ENCODE results near the gene COL18A1.

The COL18A1 gene

GRCh38 chr21:45555557-45556301, 150.8 kb downstream of the COL18A1 start:
- Histone ChIP-seq H3K27ac (ENCODE audit: insufficient read depth in 1 of 2, low read depth in 1 of 2, low read length in 2 of 2, poor library complexity in 1 of 2, severe bottlenecking in 2 of 2) (no peak overlapping the region), H3K9me3 (ENCODE audit: control extremely low read depth in 1 of 5, control insufficient read depth in 4 of 5, insufficient read depth in 2 of 5, low read depth in 1 of 5, low read length in 4 of 5) (no peaks in the 10 kb centered on the region), H3K4me1 (ENCODE audit: control extremely low read depth in 1 of 4, control insufficient read depth in 4 of 4, insufficient read depth in 4 of 4, low read length in 3 of 4) (peaks cover 5 to 39% (median 36%) of the 10 kb centered on the region in 4 experiments), H3K4me3 (ENCODE audit: control insufficient read depth in 1 of 7, extremely low read depth in 1 of 7, insufficient read depth in 4 of 7, low read depth in 2 of 7, low read length in 6 of 7) (peak overlapping the region in 5 of 7 experiments; percentile 36 to 78 (median 66)), H3K36me3 (ENCODE audit: control insufficient read depth in 4 of 4, insufficient read depth in 4 of 4, low read length in 3 of 4) (no peaks in the 10 kb centered on the region), H3K27me3 (replicated peaks in 2 of 5; ENCODE audit: control insufficient read depth in 4 of 5, insufficient read depth in 5 of 5, low read length in 4 of 5) (peaks cover 0 to 4% (median 0%) of the 10 kb centered on the region in 5 experiments)
- ChIA-PET POLR2A (no interaction called here), CTCF (interaction anchor here (0.9 to 1.9 kb wide), 4 partner anchors 9 to 40 kb away, joined by 3 to 8 read pairs (median 6); no protein-coding TSS in a partner anchor)
- WGBS (ENCODE audit: insufficient coverage): under 1% methylated on average over 61 of the region's 62 CpGs
- peak; percentile 74 to 90 (median 76) for DNase-seq

GRCh38 chr21:45556302-45556644, 151.3 kb downstream of the COL18A1 start:
- no peak for DNase-seq
- Histone ChIP-seq H3K4me1 (ENCODE audit: control extremely low read depth in 1 of 4, control insufficient read depth in 4 of 4, insufficient read depth in 4 of 4, low read length in 3 of 4) (peaks cover 4 to 34% (median 32%) of the 10 kb centered on the region in 4 experiments), H3K27me3 (replicated peaks in 2 of 5; ENCODE audit: control insufficient read depth in 4 of 5, insufficient read depth in 5 of 5, low read length in 4 of 5) (peaks cover 0 to 4% (median 0%) of the 10 kb centered on the region in 5 experiments), H3K27ac (ENCODE audit: insufficient read depth in 1 of 2, low read depth in 1 of 2, low read length in 2 of 2, poor library complexity in 1 of 2, severe bottlenecking in 2 of 2) (no peak overlapping the region), H3K36me3 (ENCODE audit: control insufficient read depth in 4 of 4, insufficient read depth in 4 of 4, low read length in 3 of 4) (no peaks in the 10 kb centered on the region), H3K9me3 (ENCODE audit: control extremely low read depth in 1 of 5, control insufficient read depth in 4 of 5, insufficient read depth in 2 of 5, low read depth in 1 of 5, low read length in 4 of 5) (no peaks in the 10 kb centered on the region), H3K4me3 (ENCODE audit: control insufficient read depth in 1 of 7, extremely low read depth in 1 of 7, insufficient read depth in 4 of 7, low read depth in 2 of 7, low read length in 6 of 7) (peak overlapping the region in 4 of 7 experiments; percentile 42 to 78 (median 60))
- ChIA-PET POLR2A (no interaction called here), CTCF (interaction anchor here (0.9 to 1.9 kb wide), 4 partner anchors 9 to 40 kb away, joined by 3 to 8 read pairs (median 6); no protein-coding TSS in a partner anchor)
- WGBS (ENCODE audit: insufficient coverage): 52% methylated on average over 10 of the region's 12 CpGs

GRCh38 chr21:45556645-45557615, 152.0 kb downstream of the COL18A1 start:
- no peak for DNase-seq
- WGBS (ENCODE audit: insufficient coverage): 94% methylated on average over 33 of the region's 33 CpGs
- Histone ChIP-seq H3K4me3 (ENCODE audit: control insufficient read depth in 1 of 7, extremely low read depth in 1 of 7, insufficient read depth in 4 of 7, low read depth in 2 of 7, low read length in 6 of 7) (no peak overlapping the region), H3K36me3 (ENCODE audit: control insufficient read depth in 4 of 4, insufficient read depth in 4 of 4, low read length in 3 of 4) (no peaks in the 10 kb centered on the region), H3K27ac (ENCODE audit: insufficient read depth in 1 of 2, low read depth in 1 of 2, low read length in 2 of 2, poor library complexity in 1 of 2, severe bottlenecking in 2 of 2) (no peak overlapping the region), H3K27me3 (replicated peaks in 2 of 5; ENCODE audit: control insufficient read depth in 4 of 5, insufficient read depth in 5 of 5, low read length in 4 of 5) (peaks cover 0 to 4% (median 0%) of the 10 kb centered on the region in 5 experiments), H3K9me3 (ENCODE audit: control extremely low read depth in 1 of 5, control insufficient read depth in 4 of 5, insufficient read depth in 2 of 5, low read depth in 1 of 5, low read length in 4 of 5) (no peaks in the 10 kb centered on the region), H3K4me1 (ENCODE audit: control extremely low read depth in 1 of 4, control insufficient read depth in 4 of 4, insufficient read depth in 4 of 4, low read length in 3 of 4) (peaks cover 0 to 27% (median 25%) of the 10 kb centered on the region in 4 experiments)
- POLR2A ChIA-PET: no interaction called here
- CTCF ChIA-PET: interaction anchor here (0.9 to 1.9 kb wide), 4 partner anchors 8 to 39 kb away, joined by 3 to 8 read pairs (median 6); no protein-coding TSS in a partner anchor

- POLR2A ChIA-PET: no interaction called here
- no peaks in the 10 kb centered on the region for H3K9me3 ChIP-seq (ENCODE audit: control extremely low read depth in 1 of 5, control insufficient read depth in 4 of 5, insufficient read depth in 2 of 5, low read depth in 1 of 5, low read length in 4 of 5)
- H3K4me3 ChIP-seq (ENCODE audit: control insufficient read depth in 1 of 7, extremely low read depth in 1 of 7, insufficient read depth in 4 of 7, low read depth in 2 of 7, low read length in 6 of 7): no peak overlapping the region
- CTCF ChIA-PET: interaction anchor here (1.9 kb wide), 1 partner anchor 11 kb away, joined by 7 read pairs; no protein-coding TSS in a partner anchor
- WGBS (ENCODE audit: insufficient coverage): 100% methylated on average over 7 of the region's 14 CpGs
- no peak overlapping the region for H3K27ac ChIP-seq (ENCODE audit: insufficient read depth in 1 of 2, low read depth in 1 of 2, low read length in 2 of 2, poor library complexity in 1 of 2, severe bottlenecking in 2 of 2)
- H3K27me3 ChIP-seq (replicated peaks in 2 of 5; ENCODE audit: control insufficient read depth in 4 of 5, insufficient read depth in 5 of 5, low read length in 4 of 5): peaks cover 0 to 9% (median 6%) of the 10 kb centered on the region in 5 experiments
- DNase-seq: no peak
- H3K4me1 ChIP-seq (ENCODE audit: control extremely low read depth in 1 of 4, control insufficient read depth in 4 of 4, insufficient read depth in 4 of 4, low read length in 3 of 4): peaks cover 0 to 20% (median 18%) of the 10 kb centered on the region in 4 experiments
- no peaks in the 10 kb centered on the region for H3K36me3 ChIP-seq (ENCODE audit: control insufficient read depth in 4 of 4, insufficient read depth in 4 of 4, low read length in 3 of 4)
Measured at GRCh38 chr21:45557616-45558043, 152.7 kb downstream of the COL18A1 start.

GRCh38 chr21:45558044-45558721, 153.2 kb downstream of the COL18A1 start:
- Histone ChIP-seq H3K27ac (ENCODE audit: insufficient read depth in 1 of 2, low read depth in 1 of 2, low read length in 2 of 2, poor library complexity in 1 of 2, severe bottlenecking in 2 of 2) (no peak overlapping the region), H3K4me1 (ENCODE audit: control extremely low read depth in 1 of 4, control insufficient read depth in 4 of 4, insufficient read depth in 4 of 4, low read length in 3 of 4) (peaks cover 0 to 15% (median 13%) of the 10 kb centered on the region in 4 experiments), H3K36me3 (ENCODE audit: control insufficient read depth in 4 of 4, insufficient read depth in 4 of 4, low read length in 3 of 4) (no peaks in the 10 kb centered on the region), H3K27me3 (replicated peaks in 2 of 5; ENCODE audit: control insufficient read depth in 4 of 5, insufficient read depth in 5 of 5, low read length in 4 of 5) (peaks cover 0 to 12% (median 10%) of the 10 kb centered on the region in 5 experiments), H3K4me3 (ENCODE audit: control insufficient read depth in 1 of 7, extremely low read depth in 1 of 7, insufficient read depth in 4 of 7, low read depth in 2 of 7, low read length in 6 of 7) (no peak overlapping the region), H3K9me3 (ENCODE audit: control extremely low read depth in 1 of 5, control insufficient read depth in 4 of 5, insufficient read depth in 2 of 5, low read depth in 1 of 5, low read length in 4 of 5) (no peaks in the 10 kb centered on the region)
- WGBS (ENCODE audit: insufficient coverage): 98% methylated on average over 25 of the region's 26 CpGs
- ChIA-PET POLR2A (no interaction called here), CTCF (no interaction called here)
- DNase-seq: no peak

- DNase-seq: no peak
- WGBS (ENCODE audit: insufficient coverage): 92% methylated on average over 25 of the region's 29 CpGs
- ChIA-PET CTCF (no interaction called here), POLR2A (no interaction called here)
- H3K36me3 ChIP-seq (ENCODE audit: control insufficient read depth in 4 of 4, insufficient read depth in 4 of 4, low read length in 3 of 4): no peaks in the 10 kb centered on the region
- no peak overlapping the region for H3K27ac ChIP-seq (ENCODE audit: insufficient read depth in 1 of 2, low read depth in 1 of 2, low read length in 2 of 2, poor library complexity in 1 of 2, severe bottlenecking in 2 of 2)
- H3K4me1 ChIP-seq (ENCODE audit: control extremely low read depth in 1 of 4, control insufficient read depth in 4 of 4, insufficient read depth in 4 of 4, low read length in 3 of 4): peaks cover 0 to 12% (median 9%) of the 10 kb centered on the region in 4 experiments
- H3K9me3 ChIP-seq (ENCODE audit: control extremely low read depth in 1 of 5, control insufficient read depth in 4 of 5, insufficient read depth in 2 of 5, low read depth in 1 of 5, low read length in 4 of 5): no peaks in the 10 kb centered on the region
- no peak overlapping the region for H3K4me3 ChIP-seq (ENCODE audit: control insufficient read depth in 1 of 7, extremely low read depth in 1 of 7, insufficient read depth in 4 of 7, low read depth in 2 of 7, low read length in 6 of 7)
- H3K27me3 ChIP-seq (replicated peaks in 2 of 5; ENCODE audit: control insufficient read depth in 4 of 5, insufficient read depth in 5 of 5, low read length in 4 of 5): peaks cover 0 to 14% (median 10%) of the 10 kb centered on the region in 5 experiments
Measured at GRCh38 chr21:45559216-45560105, 154.5 kb downstream of the COL18A1 start.

All from common myeloid progenitor, CD34-positive (primary cell).